ENCODE measurements around the gene APOF.
"Not testable (repeated sequence)": the region's sequence is repeated elsewhere in the genome, so short reads cannot be mapped to it uniquely, and the experiment has no call there.

APOF gene

GRCh38 chr12:56339158-56339422 is 23.6 kb downstream of the APOF start:
- peak overlapping the region; percentile 17; the same call in 1 of the 2 replicates for H3K4me3 ChIP-seq (ENCODE audit: low read length)
- 96% methylated on average over 1 of the region's 1 CpG for WGBS
- H3K27ac ChIP-seq (ENCODE audit: low read depth, low read length), result peak overlapping the region; percentile 63; the same call in 1 of the 2 replicates

GRCh38 chr12:56338308-56339157 is 24.1 kb downstream of the APOF start, which contains the start of gene IL23A:
IL23A (plus strand) TSS chr12:56338884; CDS start chr12:56339045, 161 bp downstream.
- Histone ChIP-seq H3K27ac (ENCODE audit: low read depth, low read length) (peak within 1 kb of the TSS; percentile 63; the same call in 1 of the 2 replicates), H3K27me3 (ENCODE audit: insufficient read depth, low read length) (no peaks in the 10 kb centered on the region), H3K9ac (ENCODE audit: low read depth, low read length) (peak within 1 kb of the TSS; percentile 25), H3K4me3 (ENCODE audit: low read length) (peak within 1 kb of the TSS; percentile 17; the same call in 1 of the 2 replicates), H3K4me1 (ENCODE audit: insufficient read depth, low read length) (peaks cover 23% of the 10 kb centered on the region), H3K9me3 (ENCODE audit: insufficient read depth, low read depth, low read length) (no peaks in the 10 kb centered on the region), H3K36me3 (ENCODE audit: insufficient read depth, low read length) (peaks cover 18% of the 10 kb centered on the region)
- 12% methylated on average over 9 of the region's 9 CpGs for WGBS

More at GRCh38 chr12:56339158-56339422, 23.6 kb downstream of the APOF start:
- peaks cover 23% of the 10 kb centered on the region for H3K4me1 ChIP-seq (ENCODE audit: insufficient read depth, low read length)
- H3K27me3 ChIP-seq (ENCODE audit: insufficient read depth, low read length), result no peaks in the 10 kb centered on the region
- peaks cover 24% of the 10 kb centered on the region for H3K36me3 ChIP-seq (ENCODE audit: insufficient read depth, low read length)
- H3K9ac ChIP-seq (ENCODE audit: low read depth, low read length), result peak overlapping the region; percentile 25
- H3K9me3 ChIP-seq (ENCODE audit: insufficient read depth, low read depth, low read length), result no peaks in the 10 kb centered on the region

GRCh38 chr12:56337753-56338251 is 24.9 kb downstream of the APOF start:
- H3K27me3 ChIP-seq (ENCODE audit: insufficient read depth, low read length), result no peaks in the 10 kb centered on the region
- peak overlapping the region; percentile 50; the same call in 1 of the 2 replicates for H3K27ac ChIP-seq (ENCODE audit: low read depth, low read length)
- 87% methylated on average over 8 of the region's 8 CpGs for WGBS
- H3K4me1 ChIP-seq (ENCODE audit: insufficient read depth, low read length), result peaks cover 27% of the 10 kb centered on the region
- H3K9me3 ChIP-seq (ENCODE audit: insufficient read depth, low read depth, low read length), result no peaks in the 10 kb centered on the region
- H3K9ac ChIP-seq (ENCODE audit: low read depth, low read length), result no peak overlapping the region
- H3K4me3 ChIP-seq (ENCODE audit: low read length), result no peak overlapping the region
- H3K36me3 ChIP-seq (ENCODE audit: insufficient read depth, low read length), result peaks cover 11% of the 10 kb centered on the region

GRCh38 chr12:56336361-56337167 is 26.1 kb downstream of the APOF start:
- WGBS, result 93% methylated on average over 7 of the region's 9 CpGs
- H3K9ac ChIP-seq (ENCODE audit: low read depth, low read length), result no peak overlapping the region

GRCh38 chr12:56335527-56335926 is 27.1 kb downstream of the APOF start:
- not testable (repeated sequence) for H3K9ac ChIP-seq (ENCODE audit: low read depth, low read length); H3K36me3 ChIP-seq (ENCODE audit: insufficient read depth, low read length); H3K27me3 ChIP-seq (ENCODE audit: insufficient read depth, low read length); H3K4me3 ChIP-seq (ENCODE audit: low read length); H3K27ac ChIP-seq (ENCODE audit: low read depth, low read length); H3K9me3 ChIP-seq (ENCODE audit: insufficient read depth, low read depth, low read length)
- H3K4me1 ChIP-seq (ENCODE audit: insufficient read depth, low read length), result peaks cover 29% of the 10 kb centered on the region
- 95% methylated on average over 8 of the region's 8 CpGs for WGBS

More at GRCh38 chr12:56336361-56337167, 26.1 kb downstream of the APOF start:
- H3K36me3 ChIP-seq (ENCODE audit: insufficient read depth, low read length), result peaks cover 5% of the 10 kb centered on the region; the same call in 1 of the 2 replicates
- H3K4me1 ChIP-seq (ENCODE audit: insufficient read depth, low read length), result peaks cover 29% of the 10 kb centered on the region
- no peak overlapping the region for H3K4me3 ChIP-seq (ENCODE audit: low read length)
- no peak overlapping the region for H3K27ac ChIP-seq (ENCODE audit: low read depth, low read length)
- H3K27me3 ChIP-seq (ENCODE audit: insufficient read depth, low read length), result no peaks in the 10 kb centered on the region
- no peaks in the 10 kb centered on the region for H3K9me3 ChIP-seq (ENCODE audit: insufficient read depth, low read depth, low read length)

GRCh38 chr12:56334490-56334793 is 28.2 kb downstream of the APOF start:
- Histone ChIP-seq H3K4me3 (ENCODE audit: low read length) (peak overlapping the region; percentile 83), H3K27ac (ENCODE audit: low read depth, low read length) (peak overlapping the region; percentile 80), H3K27me3 (ENCODE audit: insufficient read depth, low read length) (no peaks in the 10 kb centered on the region), H3K36me3 (ENCODE audit: insufficient read depth, low read length) (no peaks in the 10 kb centered on the region), H3K9me3 (ENCODE audit: insufficient read depth, low read depth, low read length) (no peaks in the 10 kb centered on the region), H3K9ac (ENCODE audit: low read depth, low read length) (peak overlapping the region; percentile 86), H3K4me1 (ENCODE audit: insufficient read depth, low read length) (peaks cover 27% of the 10 kb centered on the region)
- 12% methylated on average over 6 of the region's 6 CpGs for WGBS

GRCh38 chr12:56333679-56334489 is 28.8 kb downstream of the APOF start, which contains the start of gene PAN2:
PAN2 (minus strand) TSS chr12:56334000; CDS start chr12:56333094, 906 bp downstream.
- H3K9me3 ChIP-seq (ENCODE audit: insufficient read depth, low read depth, low read length), result no peaks in the 10 kb centered on the region
- peak within 1 kb of the TSS; percentile 80 for H3K27ac ChIP-seq (ENCODE audit: low read depth, low read length)
- peak within 1 kb of the TSS; percentile 83 for H3K4me3 ChIP-seq (ENCODE audit: low read length)
- H3K36me3 ChIP-seq (ENCODE audit: insufficient read depth, low read length), result no peaks in the 10 kb centered on the region
- peak within 1 kb of the TSS; percentile 86 for H3K9ac ChIP-seq (ENCODE audit: low read depth, low read length)
- no peaks in the 10 kb centered on the region for H3K27me3 ChIP-seq (ENCODE audit: insufficient read depth, low read length)
- peaks cover 21% of the 10 kb centered on the region for H3K4me1 ChIP-seq (ENCODE audit: insufficient read depth, low read length)
- under 1% methylated on average over 44 of the region's 45 CpGs for WGBS

- peaks cover 17% of the 10 kb centered on the region for H3K4me1 ChIP-seq (ENCODE audit: insufficient read depth, low read length)
- 45% methylated on average over 6 of the region's 8 CpGs for WGBS
- H3K9me3 ChIP-seq (ENCODE audit: insufficient read depth, low read depth, low read length), result no peaks in the 10 kb centered on the region
These were observed 29.4 kb downstream of the APOF start for GRCh38 chr12:56333197-56333678.

GRCh38 chr12:56332512-56333196 is 30.0 kb downstream of the APOF start:
- peaks cover 11% of the 10 kb centered on the region; the same call in 1 of the 2 replicates for H3K4me1 ChIP-seq (ENCODE audit: insufficient read depth, low read length)
- peak overlapping the region; percentile 86; the same call in 1 of the 2 replicates for H3K9ac ChIP-seq (ENCODE audit: low read depth, low read length)
- no peaks in the 10 kb centered on the region for H3K9me3 ChIP-seq (ENCODE audit: insufficient read depth, low read depth, low read length)
- no peaks in the 10 kb centered on the region; the same call in 1 of the 2 replicates for H3K36me3 ChIP-seq (ENCODE audit: insufficient read depth, low read length)
- 96% methylated on average over 11 of the region's 11 CpGs for WGBS
- H3K27ac ChIP-seq (ENCODE audit: low read depth, low read length), result peak overlapping the region; percentile 80
- peak overlapping the region; percentile 83 for H3K4me3 ChIP-seq (ENCODE audit: low read length)
- no peaks in the 10 kb centered on the region for H3K27me3 ChIP-seq (ENCODE audit: insufficient read depth, low read length)

More at GRCh38 chr12:56333197-56333678, 29.4 kb downstream of the APOF start:
- H3K27me3 ChIP-seq (ENCODE audit: insufficient read depth, low read length), result no peaks in the 10 kb centered on the region
- peak overlapping the region; percentile 86 for H3K9ac ChIP-seq (ENCODE audit: low read depth, low read length)
- H3K36me3 ChIP-seq (ENCODE audit: insufficient read depth, low read length), result no peaks in the 10 kb centered on the region; the same call in 1 of the 2 replicates
- H3K27ac ChIP-seq (ENCODE audit: low read depth, low read length), result peak overlapping the region; percentile 80
- peak overlapping the region; percentile 83 for H3K4me3 ChIP-seq (ENCODE audit: low read length)

All from HUES64 (cell line).